Sigmoid colon (tissue), 4 donors: ENCODE measurements around the gene CASZ1.

Source experiments
- EP300 ChIP-seq, 4 donors: sonication (generic); formaldehyde crosslinking; IDR thresholded peaks; one replicate each; pipeline ENCODE4 v1.6.1; 2017; ENCODE audit warnings: antibody characterized with exemption in 4 of 4
- POLR2A ChIP-seq, 2 donors: fragments of 450-650 bp; IDR thresholded peaks; one replicate each; pipeline ENCODE4 v1.6.1; 2016; ENCODE audit warnings: antibody characterized with exemption in 2 of 2, mild to moderate bottlenecking in 2 of 2, moderate library complexity in 2 of 2

- no peak for TF ChIP-seq EP300 (IDR thresholded peaks at IDR 0.05)
- TF ChIP-seq POLR2A (IDR thresholded peaks at IDR 0.05) = no peak
These were observed 110.5 kb downstream of the CASZ1 start for GRCh38 chr1:10685808-10686403.
